HG03575 (cell line): Measurements from ENCODE around the gene ARID5A.

Source experiments
- ATAC-seq: cut with Tn5 transposase; IDR thresholded peaks from one replicate; pipeline ENCODE4 v1.9.1; 2021; ENCODE audit not compliant: unreplicated experiment, insufficient number of reproducible peaks, low FRiP score; ENCODE audit errors: extremely low read depth

ARID5A gene

DNA sequence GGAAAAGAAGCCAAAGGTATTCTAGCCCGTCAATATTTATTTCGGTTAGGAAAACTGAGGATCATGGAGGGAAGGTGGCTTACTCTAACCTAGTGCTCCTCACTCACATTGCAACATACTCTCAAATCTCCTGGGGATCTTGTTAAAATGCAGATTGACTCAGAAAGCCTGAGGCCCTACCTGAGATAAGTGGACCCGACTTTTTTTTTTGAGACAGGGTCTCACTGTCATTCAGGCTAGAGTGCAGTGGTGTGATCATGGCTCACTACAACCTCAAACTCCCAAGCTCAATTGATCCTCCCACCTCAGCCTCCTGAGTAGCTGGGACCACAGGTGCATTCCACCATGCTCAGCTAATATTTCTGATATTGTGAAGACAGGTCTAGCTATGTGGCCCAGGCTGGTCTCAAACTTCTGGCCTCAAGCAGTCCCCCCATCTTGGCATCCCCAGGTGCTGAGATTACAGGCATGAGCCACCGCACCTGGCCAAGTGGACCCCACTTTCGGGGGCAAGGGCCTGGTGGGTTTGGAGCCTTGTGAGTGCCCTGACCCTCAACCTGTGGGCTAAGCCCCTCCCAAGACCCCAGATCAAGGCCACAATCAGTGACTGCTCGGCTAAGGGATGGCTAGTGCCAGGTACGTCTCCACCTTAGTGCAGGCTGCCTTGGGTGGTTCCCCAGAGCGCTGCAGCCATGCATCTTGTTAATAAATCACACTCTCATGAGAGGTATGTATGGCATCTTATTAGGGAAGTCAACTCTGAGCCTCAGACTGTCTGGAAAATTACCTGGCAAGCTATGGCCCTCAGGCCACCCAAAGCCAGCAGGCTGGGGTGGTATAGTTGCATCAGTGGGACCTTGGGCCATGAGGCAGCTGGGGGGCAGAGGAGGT, 30.3 kb upstream of the ARID5A start:
- no peak for ATAC-seq

DNA sequence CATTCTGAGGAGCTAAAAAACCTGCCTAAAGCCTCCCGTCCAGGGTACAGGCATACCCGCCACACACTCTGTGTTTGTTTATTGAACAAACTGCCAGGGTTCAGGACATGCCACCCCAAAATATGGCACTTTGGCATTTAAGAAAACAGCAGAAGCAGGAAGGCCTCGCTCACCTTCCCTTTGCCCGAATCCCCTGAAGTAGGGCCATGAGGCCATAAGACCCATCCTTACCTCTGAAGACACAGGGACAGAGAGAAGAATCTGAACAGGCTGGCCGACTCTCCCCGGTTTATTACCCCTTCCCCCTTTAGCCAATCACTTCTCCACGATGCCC, 29.7 kb upstream of the ARID5A start:
- ATAC-seq = no peak

DNA sequence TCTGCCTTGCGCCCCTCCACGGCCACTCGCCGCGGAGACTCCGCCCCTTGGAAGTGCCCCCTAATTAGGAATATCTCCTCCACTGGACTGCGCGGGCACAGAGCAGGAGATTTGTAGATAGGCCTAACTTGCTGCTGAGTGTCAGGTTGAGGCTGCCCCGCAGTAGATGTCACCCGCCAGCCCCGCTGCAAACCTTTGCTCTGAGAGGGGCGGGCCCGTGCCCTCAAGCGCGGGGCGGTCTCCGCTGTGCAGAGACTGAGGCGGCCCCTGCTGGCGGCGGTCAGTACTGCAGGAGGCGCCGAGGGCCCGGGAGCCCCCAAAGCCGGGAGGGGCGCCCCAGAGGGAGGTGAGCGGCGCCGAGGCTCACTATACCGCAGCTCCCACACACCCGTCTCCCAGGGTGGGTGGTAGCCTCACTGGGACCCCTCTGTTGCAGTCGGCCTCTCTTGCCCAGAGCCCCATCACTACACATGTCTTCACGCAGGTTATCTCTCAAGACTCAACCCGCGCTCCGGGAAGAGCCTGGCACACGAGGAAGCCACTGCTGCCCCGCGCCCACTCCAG, 28.5 kb upstream of the ARID5A start:
- no peak for ATAC-seq

DNA sequence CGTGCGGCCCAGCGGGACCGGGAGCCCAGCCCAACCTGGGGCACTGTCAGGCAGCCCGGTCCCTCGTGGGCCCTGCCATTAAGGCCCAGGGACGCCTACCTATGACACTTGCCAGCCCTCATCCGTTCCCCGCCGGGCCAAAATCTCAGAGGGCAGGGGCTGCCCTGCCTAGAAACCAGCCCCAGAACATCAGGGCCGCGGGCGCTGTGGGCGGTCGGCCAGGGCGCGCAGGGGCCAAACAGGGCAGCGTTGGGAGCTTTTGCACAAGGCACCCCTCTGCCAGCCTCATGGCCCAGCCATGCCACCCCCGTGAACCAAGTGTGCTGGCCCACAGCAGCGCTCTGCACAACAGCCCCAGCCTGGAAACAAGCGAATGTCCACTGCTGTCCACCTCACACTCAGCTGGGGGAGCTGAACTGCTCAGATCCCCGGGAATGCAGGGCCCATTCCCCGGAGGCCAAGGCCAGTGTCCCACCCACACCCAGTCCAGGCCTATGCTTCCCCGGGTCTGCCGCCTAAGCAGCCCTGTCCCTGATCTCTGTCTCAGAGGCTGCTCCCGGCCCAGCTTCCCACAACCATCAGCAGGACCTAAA, 27.9 kb upstream of the ARID5A start:
- ATAC-seq = no peak

DNA sequence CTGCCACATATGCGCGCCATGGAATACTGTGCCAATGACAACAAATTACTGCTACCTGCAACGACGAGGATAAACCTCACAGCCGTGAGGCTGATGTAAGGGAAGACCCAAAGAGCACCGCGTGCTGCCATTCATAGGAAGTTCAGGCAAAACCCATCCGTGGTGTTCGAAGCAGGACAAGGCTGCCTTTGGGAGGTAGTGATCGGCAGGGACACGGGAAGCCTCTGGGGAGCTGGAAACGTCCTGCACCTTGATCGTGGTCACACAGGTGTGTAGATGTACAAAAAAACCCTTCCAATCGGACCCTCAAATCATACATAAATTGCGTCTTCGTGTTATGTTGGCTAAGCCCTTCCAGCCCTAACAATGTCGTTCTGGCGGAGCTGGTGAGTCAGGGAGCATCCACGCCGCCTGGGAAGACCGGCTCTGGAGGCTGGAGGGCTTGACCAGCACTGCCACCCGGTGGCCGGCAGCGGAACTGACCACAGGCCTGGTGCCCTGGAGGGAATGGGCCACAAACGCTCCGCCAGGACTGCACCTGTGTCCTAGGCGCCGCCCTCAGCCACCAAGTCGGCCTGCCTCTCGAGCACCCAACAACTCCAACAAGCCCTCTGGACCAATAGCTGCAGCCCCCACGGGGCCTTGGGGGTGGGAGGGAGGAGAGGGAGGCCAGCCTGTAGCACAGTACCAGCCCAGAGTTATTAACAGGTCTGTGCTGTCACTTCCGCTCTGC, 27.3 kb upstream of the ARID5A start:
- ATAC-seq = no peak

- no peak for ATAC-seq
Observed at GRCh38 chr2:96509847-96510230, 26.7 kb upstream of the ARID5A start.

DNA sequence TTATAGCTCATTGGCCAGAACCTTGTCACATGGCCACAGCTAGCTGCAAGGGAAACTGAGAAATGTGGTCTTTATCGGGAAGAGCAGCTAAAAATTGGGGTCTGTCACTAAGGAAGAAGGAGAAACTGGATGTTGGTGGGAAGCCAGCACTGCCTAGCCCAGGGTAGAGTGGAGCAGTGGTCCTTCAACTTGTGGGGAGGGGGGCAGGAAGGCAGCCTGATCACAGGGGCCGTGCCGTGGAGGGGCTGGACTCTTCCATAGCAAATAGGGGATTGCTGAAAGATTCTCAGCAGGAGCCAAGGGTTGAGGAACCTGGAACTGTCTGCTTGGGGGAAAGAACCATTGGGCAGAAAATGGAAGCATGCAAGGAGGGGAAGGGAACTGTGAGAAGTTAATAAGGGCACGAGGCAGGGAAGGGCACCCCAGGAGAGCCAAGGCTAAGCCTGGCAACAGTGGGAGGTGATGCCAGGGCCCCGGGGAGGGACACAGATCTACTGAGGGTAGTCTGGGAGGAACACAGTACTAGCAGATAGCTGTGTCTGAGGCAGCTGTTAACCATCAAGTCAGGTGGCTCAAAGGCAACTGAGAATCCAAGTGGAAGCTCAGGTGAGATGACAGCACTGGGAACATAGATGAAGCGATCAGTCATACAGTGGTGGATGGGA, 25.5 kb upstream of the ARID5A start:
- no peak for ATAC-seq

DNA sequence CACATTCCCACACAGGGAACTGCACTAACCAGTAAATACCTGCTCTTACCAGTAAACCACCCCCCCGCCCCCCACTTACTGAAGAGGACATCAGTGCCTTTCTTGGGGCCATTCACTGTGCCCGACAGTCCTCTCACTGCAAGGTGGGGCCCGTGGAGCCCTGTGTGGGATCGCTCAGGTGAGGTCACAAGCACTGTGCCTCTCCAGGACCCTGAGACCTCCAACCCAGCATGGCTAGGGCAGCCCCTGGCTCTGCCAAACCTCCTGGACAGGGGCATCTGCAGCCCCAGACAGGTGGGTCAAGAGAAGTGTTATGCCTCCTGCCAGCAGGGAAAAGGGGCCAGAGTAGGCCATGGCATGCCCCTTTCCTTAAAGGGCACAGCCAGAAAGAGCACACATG, 24.7 kb upstream of the ARID5A start:
- ATAC-seq = no peak

GRCh38 chr2:96512341-96512740, 24.2 kb upstream of the ARID5A start:
- ATAC-seq = no peak

GRCh38 chr2:96514521-96514920, 22.0 kb upstream of the ARID5A start:
- ATAC-seq = no peak

DNA sequence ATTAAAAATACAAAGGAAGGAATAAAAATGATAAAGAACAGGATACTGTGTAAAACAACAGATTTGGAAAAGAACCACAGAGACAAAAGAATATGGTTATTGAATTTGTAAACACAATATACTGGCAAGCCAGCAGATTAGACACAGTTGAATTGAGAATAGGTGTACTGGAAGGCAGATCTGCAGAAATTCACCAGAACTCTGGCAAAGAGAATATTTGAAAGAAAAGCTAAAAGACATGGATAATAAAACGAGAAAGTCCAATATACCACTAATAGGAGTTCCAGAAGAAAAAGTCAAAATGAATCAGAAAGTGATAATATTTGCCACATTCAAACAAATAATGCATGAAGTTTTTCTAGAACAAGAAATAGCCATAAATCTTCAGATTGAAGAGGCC, 19.5 kb upstream of the ARID5A start:
- ATAC-seq = no peak

GRCh38 chr2:96520231-96520630, 16.3 kb upstream of the ARID5A start:
- ATAC-seq = no peak

- ATAC-seq = no peak
Observed at GRCh38 chr2:96520697-96521096, 15.9 kb upstream of the ARID5A start.

- no peak for ATAC-seq
Observed at GRCh38 chr2:96521219-96521618, 15.3 kb upstream of the ARID5A start.

GRCh38 chr2:96522304-96523203, 14.0 kb upstream of the ARID5A start:
- no peak for ATAC-seq

- ATAC-seq = no peak
Observed at GRCh38 chr2:96523659-96524481, 12.7 kb upstream of the ARID5A start.

DNA sequence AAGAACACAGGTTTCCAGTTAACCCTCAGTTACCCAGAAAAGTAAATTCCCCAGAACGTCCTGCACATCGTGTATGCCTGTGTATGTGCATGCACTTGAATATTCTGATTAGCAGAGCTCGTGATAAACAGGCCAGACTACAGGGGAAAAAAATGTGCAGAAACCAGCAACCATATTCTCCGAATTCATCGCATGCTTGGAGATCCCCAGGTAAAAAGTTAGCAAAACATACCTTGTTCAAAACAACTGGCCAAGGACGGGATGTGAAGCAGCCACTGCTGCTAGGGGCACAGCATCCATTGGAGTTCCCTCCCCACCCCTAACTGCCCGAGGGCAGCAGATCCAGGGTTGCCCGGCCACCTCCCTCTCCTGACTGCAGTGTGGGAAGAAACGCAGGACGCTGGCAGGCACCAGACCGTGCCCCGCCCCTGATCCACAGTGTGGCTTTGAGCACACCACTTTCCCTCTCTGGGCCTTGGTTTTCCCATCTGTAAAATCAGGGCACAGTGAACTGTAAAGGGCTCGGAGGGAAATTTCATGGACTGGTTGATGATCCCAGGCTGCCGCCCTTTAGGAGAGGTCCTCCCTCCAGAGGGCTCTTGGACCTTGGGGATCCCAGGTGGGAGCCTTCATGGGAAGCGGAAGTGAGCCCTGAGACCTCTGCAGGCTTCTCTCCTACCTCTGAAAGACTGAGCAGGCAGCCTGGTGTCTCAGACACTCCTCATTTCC, 11.9 kb upstream of the ARID5A start:
- ATAC-seq = no peak
